Fibroblast of lung (primary cell): ENCODE data around the gene CCDC85C.

Experiments used
- CTCF ChIP-seq, 2 donors: IDR thresholded peaks in 1 of 2; conservative IDR thresholded peaks in 1 of 2; 1 replicate in 1 of 2; 2 replicates in 1 of 2; pipeline ENCODE4 v1.5.1; 2011 to 2012; ENCODE audit warnings: low read length in 2 of 2, control low read depth in 1 of 2, inconsistent platforms in 1 of 2, low read depth in 1 of 2, mild to moderate bottlenecking in 1 of 2
- EZH2 ChIP-seq: IDR thresholded peaks from 2 replicates; pipeline ENCODE4 v1.5.1; 2012; ENCODE audit warnings: low read length, control low read depth, mild to moderate bottlenecking; ENCODE audit errors: missing control alignments

GRCh38 chr14:99625476-99625875 is 21.5 kb upstream of the CCDC85C start:
- TF ChIP-seq CTCF (conservative IDR thresholded peaks at IDR 0.05 in 1 of 2, IDR thresholded peaks at IDR 0.05 in 1 of 2; ENCODE audit: low read depth in 1 of 2, low read length in 2 of 2), result no peak
- no peak for TF ChIP-seq EZH2
